PC-3 (cell line): ENCODE data around the gene CFAP57. TPM values are rescaled to one million over a fixed set of nuclear protein-coding genes. Genes with fewer than 3 reads are reported as not detected.

Experiments used
- ATAC-seq: fragments of 200-7000 bp; cut with Tn5 transposase; 2 replicates; pipeline ENCODE4 v1.9.1; 2020; ENCODE audit warnings: mild to moderate bottlenecking, moderate library complexity
- BruUV-seq: library from RNA; stranded (reverse); fragments of 400-500 nt; replicated peaks from 2 replicates; lab custom pipeline; 2021; lab: Mats Ljungman, UMichigan
- CTCF ChIA-PET: fragments of 300-600 bp; sonication (Branson Sonifier 250); formaldehyde crosslinking; loops from one replicate; lab custom pipeline; 2022; ENCODE audit warnings: antibody characterized with exemption; lab: Charles Lee
- POLR2A ChIA-PET: fragments of 300-600 bp; sonication (Branson Sonifier 250); formaldehyde crosslinking; loops from one replicate; lab custom pipeline; 2022; ENCODE audit warnings: antibody characterized with exemption; ENCODE audit not compliant: unreplicated experiment; lab: Charles Lee
- DNase-seq: peaks from one replicate; pipeline ENCODE4 v3.0.0-alpha.2; 2015
- H2AFZ ChIP-seq: fragments of 300-600 bp; sonication (generic); 2 replicates; pipeline ENCODE4 v1.6.0; 2016; ENCODE audit warnings: antibody characterized with exemption, low read length
- H3F3A ChIP-seq: fragments of 300-600 bp; sonication (generic); one replicate; pipeline ENCODE4 v1.6.0; 2017; ENCODE audit warnings: antibody characterized with exemption, low read length, control low read depth, mild to moderate bottlenecking; ENCODE audit not compliant: unreplicated experiment
- H3K27ac ChIP-seq: fragments of 300-600 bp; sonication (generic); 2 replicates; pipeline ENCODE4 v1.5.1; 2016; ENCODE audit warnings: mild to moderate bottlenecking, low read length
- H3K27me3 ChIP-seq: fragments of 300-600 bp; sonication (generic); 2 replicates; pipeline ENCODE4 v1.6.1; 2016; ENCODE audit warnings: low read length, mixed read lengths
- H3K36me3 ChIP-seq: fragments of 300-600 bp; sonication (generic); 2 replicates; pipeline ENCODE4 v1.6.1; 2016; ENCODE audit warnings: low read depth, mixed run types, low read length, mixed read lengths
- H3K4me1 ChIP-seq: fragments of 300-600 bp; sonication (generic); 2 replicates; pipeline ENCODE4 v1.5.1; 2016; ENCODE audit warnings: low read length; ENCODE audit not compliant: insufficient read depth
- H3K4me2 ChIP-seq: fragments of 300-600 bp; sonication (generic); 2 replicates; pipeline ENCODE4 v1.6.0; 2016; ENCODE audit warnings: low read length
- H3K4me3 ChIP-seq: fragments of 300-600 bp; sonication (generic); 2 replicates; pipeline ENCODE4 v1.5.1; 2016; ENCODE audit warnings: mild to moderate bottlenecking, low read length, mixed read lengths
- H3K79me2 ChIP-seq: fragments of 300-600 bp; sonication (generic); 2 replicates; pipeline ENCODE4 v1.6.1; 2017; ENCODE audit warnings: low read length, mixed read lengths
- H3K9ac ChIP-seq: fragments of 300-600 bp; sonication (generic); 2 replicates; pipeline ENCODE4 v1.6.0; 2016; ENCODE audit warnings: mild to moderate bottlenecking, low read length
- H3K9me2 ChIP-seq: fragments of 300-600 bp; sonication (generic); replicated peaks from 2 replicates; pipeline ENCODE4 v1.6.1; 2016; ENCODE audit warnings: mixed run types, low read length, mixed read lengths
- H3K9me3 ChIP-seq: fragments of 300-600 bp; sonication (generic); 2 replicates; pipeline ENCODE4 v1.6.1; 2016; ENCODE audit warnings: low read length, mixed read lengths
- H4K20me1 ChIP-seq: fragments of 300-600 bp; sonication (generic); 2 replicates; pipeline ENCODE4 v1.6.1; 2016; ENCODE audit warnings: low read length, mixed read lengths
- CTCF ChIP-seq: fragments of 300-600 bp; sonication (generic); conservative IDR thresholded peaks from 2 replicates; pipeline ENCODE4 v1.5.1; 2017; ENCODE audit warnings: antibody characterized with exemption, low read depth, mild to moderate bottlenecking, low read length
- EZH2 ChIP-seq: fragments of 300-600 bp; sonication (generic); IDR thresholded peaks from one replicate; pipeline ENCODE4 v1.6.1; 2017; ENCODE audit warnings: antibody characterized with exemption, mild to moderate bottlenecking, low read length; ENCODE audit not compliant: unreplicated experiment
- EZH2phosphoT487 ChIP-seq: fragments of 300-600 bp; sonication (generic); IDR thresholded peaks from 2 replicates; pipeline ENCODE4 v1.6.1; 2018; ENCODE audit warnings: mild to moderate bottlenecking, antibody characterized with exemption, low read length, borderline replicate concordance
- intact Hi-C: fragments of 100-400 bp; cut with micrococcal nuclease; formaldehyde crosslinking; loops from 2 replicates; pipeline ENCODE4 v1.9.0; 2023
- total RNA-seq: library from RNA; depleted of rRNA; stranded (reverse); fragments of >200 nt; gene quantifications from 2 replicates; pipeline ENCODE4 v1.2.3, GENCODE V29; 2014

The CFAP57 gene
- total RNA-seq, 1 experiment from 2014 or later: 1.2 TPM

GRCh38 chr1:43238991-43239469, 66.9 kb downstream of the CFAP57 start:
- H3K36me3 ChIP-seq: no peaks in the 10 kb centered on the region
- CTCF ChIA-PET: interaction anchor here (0.5 kb wide), 1 partner anchor 173 kb away, joined by 3 read pairs; no protein-coding TSS in a partner anchor
- H2AFZ ChIP-seq: no peak overlapping the region
- no peak overlapping the region for H3K4me3 ChIP-seq
- intact Hi-C loops: loop anchor here (1.0 kb wide), 1 partner anchor 119 kb away; the partner anchor contains the start of gene CDC20
- H3K79me2 ChIP-seq: no peaks in the 10 kb centered on the region
- no TSS peak for BruUV-seq
- no peak overlapping the region for H3K27ac ChIP-seq
- DNase-seq (no peak), ATAC-seq (no peak)
- H3F3A ChIP-seq: no peaks in the 10 kb centered on the region
- POLR2A ChIA-PET: no interaction called here
- H3K9me2 ChIP-seq: no peaks in the 10 kb centered on the region
- H3K4me2 ChIP-seq: no peak overlapping the region
- H3K9ac ChIP-seq: no peak overlapping the region
- TF ChIP-seq EZH2 (no peak), CTCF (no peak), EZH2phosphoT487 (no peak)
- no peaks in the 10 kb centered on the region for H4K20me1 ChIP-seq
- H3K9me3 ChIP-seq: no peaks in the 10 kb centered on the region
- peaks cover 23% of the 10 kb centered on the region for H3K4me1 ChIP-seq
- H3K27me3 ChIP-seq: no peaks in the 10 kb centered on the region

DNA sequence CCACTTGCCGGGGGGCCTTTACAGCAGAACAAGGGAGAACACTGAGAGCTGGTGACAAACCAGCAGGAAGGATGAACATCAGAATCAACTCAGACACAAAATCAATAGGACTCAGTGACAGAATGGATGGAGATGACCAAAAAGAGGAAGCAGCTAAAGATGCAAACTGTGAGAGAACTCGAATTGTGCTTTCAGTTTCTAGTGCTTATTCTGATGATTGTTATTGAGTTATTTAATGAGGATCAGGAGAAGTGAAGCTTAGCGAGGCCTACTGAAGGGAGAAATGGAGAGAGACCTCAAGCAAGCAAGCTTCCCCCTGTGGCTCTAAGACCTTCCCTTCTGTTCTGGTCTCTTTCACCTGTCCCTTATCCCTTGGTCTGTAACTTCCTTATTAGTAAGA, 67.4 kb downstream of the CFAP57 start:
- no TSS peak for BruUV-seq
- ATAC-seq: no peak

More for the DNA sequence above, 67.4 kb downstream of the CFAP57 start:
- POLR2A ChIA-PET: no interaction called here
- Histone ChIP-seq H4K20me1 (no peaks in the 10 kb centered on the region), H3K27ac (no peak overlapping the region), H3K79me2 (no peaks in the 10 kb centered on the region), H3K4me1 (peaks cover 23% of the 10 kb centered on the region), H3K27me3 (no peaks in the 10 kb centered on the region), H3K9ac (no peak overlapping the region), H3K4me2 (no peak overlapping the region), H3K36me3 (no peaks in the 10 kb centered on the region), H3K9me3 (no peaks in the 10 kb centered on the region), H3F3A (no peaks in the 10 kb centered on the region), H3K4me3 (no peak overlapping the region), H2AFZ (no peak overlapping the region), H3K9me2 (no peaks in the 10 kb centered on the region)
- TF ChIP-seq EZH2 (no peak), EZH2phosphoT487 (no peak), CTCF (no peak)
- DNase-seq: no peak
- CTCF ChIA-PET: interaction anchor here (0.5 kb wide), 1 partner anchor 173 kb away, joined by 3 read pairs; no protein-coding TSS in a partner anchor
- intact Hi-C loops: no loop called here
